ENCODE data around the gene P2RY13.

Gene P2RY13

GRCh38 chr3:151329363-151329762 is at the start of gene P2RY13:
Gene P2RY13 (minus strand): TSS chr3:151329549. CDS start chr3:151329528, 21 bp downstream.
- DNase-seq (ENCODE audit: low read depth, low spot score): no peak

GRCh38 chr3:151377768-151378385 is 48.5 kb upstream of the P2RY13 start:
- no peak for DNase-seq (ENCODE audit: low read depth, low spot score)

- no peak for DNase-seq (ENCODE audit: low read depth, low spot score)
Measured at GRCh38 chr3:151372063-151372820, 42.9 kb upstream of the P2RY13 start.

GRCh38 chr3:151371526-151371925 is 42.2 kb upstream of the P2RY13 start:
- no peak for DNase-seq (ENCODE audit: low read depth, low spot score)

GRCh38 chr3:151367448-151367847 is 38.1 kb upstream of the P2RY13 start:
- no peak for DNase-seq (ENCODE audit: low read depth, low spot score)

GRCh38 chr3:151366993-151367392 is 37.6 kb upstream of the P2RY13 start:
- DNase-seq (ENCODE audit: low read depth, low spot score): no peak

- no peak for DNase-seq (ENCODE audit: low read depth, low spot score)
Measured at GRCh38 chr3:151362751-151363174, 33.4 kb upstream of the P2RY13 start.

- DNase-seq (ENCODE audit: low read depth, low spot score): peak; percentile 39
Measured at GRCh38 chr3:151357463-151357850, 28.1 kb upstream of the P2RY13 start.

- peak; percentile 33 for DNase-seq (ENCODE audit: low read depth, low spot score)
Measured at GRCh38 chr3:151356794-151357462, 27.6 kb upstream of the P2RY13 start.

GRCh38 chr3:151351648-151352047 is 22.3 kb upstream of the P2RY13 start:
- DNase-seq (ENCODE audit: low read depth, low spot score): no peak

GRCh38 chr3:151351219-151351618 is 21.9 kb upstream of the P2RY13 start:
- DNase-seq (ENCODE audit: low read depth, low spot score): no peak

- no peak for DNase-seq (ENCODE audit: low read depth, low spot score)
Measured at GRCh38 chr3:151350656-151351055, 21.3 kb upstream of the P2RY13 start.

GRCh38 chr3:151347432-151347831 is 18.1 kb upstream of the P2RY13 start:
- DNase-seq (ENCODE audit: low read depth, low spot score): no peak

- no peak for DNase-seq (ENCODE audit: low read depth, low spot score)
Measured at GRCh38 chr3:151346292-151346691, 16.9 kb upstream of the P2RY13 start.

GRCh38 chr3:151345859-151346258 is 16.5 kb upstream of the P2RY13 start:
- DNase-seq (ENCODE audit: low read depth, low spot score): peak; percentile 62

GRCh38 chr3:151331696-151332095 is 2.3 kb upstream of the P2RY13 start:
- no peak for DNase-seq (ENCODE audit: low read depth, low spot score)

GRCh38 chr3:151330899-151331298 is 1.6 kb upstream of the P2RY13 start:
- DNase-seq (ENCODE audit: low read depth, low spot score): no peak

GRCh38 chr3:151330379-151330778 is 1.0 kb upstream of the P2RY13 start:
- DNase-seq (ENCODE audit: low read depth, low spot score): no peak

GRCh38 chr3:151328298-151328995 is 902 bp downstream of the P2RY13 start:
- no peak for DNase-seq (ENCODE audit: low read depth, low spot score)

GRCh38 chr3:151327571-151328198 is 1.7 kb downstream of the P2RY13 start:
- peak; percentile 23 for DNase-seq (ENCODE audit: low read depth, low spot score)

- DNase-seq (ENCODE audit: low read depth, low spot score): no peak
Measured at GRCh38 chr3:151322511-151322910, 6.8 kb downstream of the P2RY13 start.

- no peak for DNase-seq (ENCODE audit: low read depth, low spot score)
Measured at GRCh38 chr3:151321526-151321925, 7.8 kb downstream of the P2RY13 start.
